Medulla oblongata (tissue), 1 donor: ENCODE measurements around the gene NDUFAF8.

Source experiments
- DNase-seq: peaks from one replicate; pipeline ENCODE4 v3.0.0-alpha.2; 2015; ENCODE audit errors: extremely low spot score

The NDUFAF8 gene

GRCh38 chr17:81251709-81252301 is 12.7 kb downstream of the NDUFAF8 start:
- no peak for DNase-seq

- DNase-seq: no peak
Observed at GRCh38 chr17:81252326-81252986, 13.3 kb downstream of the NDUFAF8 start.

- DNase-seq: no peak
Observed at GRCh38 chr17:81252987-81253329, 13.8 kb downstream of the NDUFAF8 start.

GRCh38 chr17:81253358-81254131 is 14.4 kb downstream of the NDUFAF8 start:
- peak; percentile 68 for DNase-seq

GRCh38 chr17:81254955-81255717 is 16.0 kb downstream of the NDUFAF8 start:
- DNase-seq: peak; percentile 59

GRCh38 chr17:81256616-81257015 is 17.5 kb downstream of the NDUFAF8 start:
- no peak for DNase-seq

GRCh38 chr17:81257533-81257932 is 18.4 kb downstream of the NDUFAF8 start:
- DNase-seq: no peak

GRCh38 chr17:81258292-81258691 is 19.2 kb downstream of the NDUFAF8 start:
- DNase-seq: no peak

- DNase-seq: no peak
Observed at GRCh38 chr17:81259058-81259605, 20.0 kb downstream of the NDUFAF8 start.

- DNase-seq: no peak
Observed at GRCh38 chr17:81260171-81260570, 21.1 kb downstream of the NDUFAF8 start.

- no peak for DNase-seq
Observed at GRCh38 chr17:81260641-81261040, 21.5 kb downstream of the NDUFAF8 start.

GRCh38 chr17:81261096-81261495 is 22.0 kb downstream of the NDUFAF8 start:
- DNase-seq: no peak

- DNase-seq: no peak
Observed at GRCh38 chr17:81261582-81262336, 22.6 kb downstream of the NDUFAF8 start.

GRCh38 chr17:81263371-81264181 is 24.5 kb downstream of the NDUFAF8 start:
- no peak for DNase-seq

- DNase-seq: no peak
Observed at GRCh38 chr17:81264640-81265039, 25.5 kb downstream of the NDUFAF8 start.

GRCh38 chr17:81265576-81265975 is 26.5 kb downstream of the NDUFAF8 start:
- DNase-seq: no peak

GRCh38 chr17:81267390-81268067 is 28.4 kb downstream of the NDUFAF8 start:
- peak; percentile 56 for DNase-seq

GRCh38 chr17:81270279-81270678 is 31.2 kb downstream of the NDUFAF8 start:
- no peak for DNase-seq

GRCh38 chr17:81271226-81271625 is 32.1 kb downstream of the NDUFAF8 start:
- DNase-seq: no peak

- DNase-seq: no peak
Observed at GRCh38 chr17:81272616-81273015, 33.5 kb downstream of the NDUFAF8 start.
